ENCODE measurements around the gene TCF25.

GRCh38 chr16:89855986-89856385 is 17.4 kb upstream of the TCF25 start:
- TF ChIP-seq CTCF (IDR thresholded peaks at IDR 0.05), result no peak
- no peak for TF ChIP-seq POLR2A (IDR thresholded peaks at IDR 0.05)
